Stomach (tissue), 4 donors: Measurements from ENCODE around the gene SAPCD2.

ENCODE experiments used
- CTCF ChIP-seq, 7 experiments: fragments of 450-650 bp in 4 of 7; fragments of 200-600 bp in 3 of 7; sonication (generic) in 3 of 7; IDR thresholded peaks; one replicate each; pipeline ENCODE4 v1.5.1; 2016 to 2019; ENCODE audit warnings: antibody characterized with exemption in 7 of 7, control low read depth in 2 of 7, mild to moderate bottlenecking in 1 of 7
- EP300 ChIP-seq: sonication (generic); formaldehyde crosslinking; IDR thresholded peaks from one replicate; pipeline ENCODE4 v1.6.1; 2017; ENCODE audit warnings: antibody characterized with exemption
- POLR2A ChIP-seq, 4 donors: fragments of 450-650 bp; IDR thresholded peaks; one replicate each; pipeline ENCODE4 v1.6.1; 2016; ENCODE audit warnings: antibody characterized with exemption in 4 of 4, control low read depth in 2 of 4, mild to moderate bottlenecking in 1 of 4, moderate library complexity in 1 of 4
- POLR2AphosphoS5 ChIP-seq, 3 donors: sonication (generic); formaldehyde crosslinking; IDR thresholded peaks; one replicate each; pipeline ENCODE4 v1.6.1; 2016; ENCODE audit warnings: antibody characterized with exemption in 3 of 3

GRCh38 chr9:137073992-137074399 is 3.6 kb upstream of the SAPCD2 start:
- TF ChIP-seq CTCF (IDR thresholded peaks at IDR 0.05) (no peak), EP300 (no peak), POLR2A (IDR thresholded peaks at IDR 0.05) (no peak), POLR2AphosphoS5 (IDR thresholded peaks at IDR 0.05) (no peak)
